Bronchial epithelial cell (primary cell): ENCODE results near the gene C14orf180. TPM values are rescaled to one million over a fixed set of nuclear protein-coding genes. Genes with fewer than 3 reads are reported as not detected.

ENCODE experiments used
- DNase-seq: peaks from one replicate; pipeline ENCODE4 v3.0.0-alpha.2; 2010; ENCODE audit warnings: low read depth
- FAIRE-seq: peaks from 2 replicates; lab custom pipeline; 2011; peaks lifted over from hg19 to GRCh38; lab: Jason Lieb, UNC
- H3K27me3 ChIP-seq: 2 replicates; pipeline ENCODE4 v1.5.1; 2011; ENCODE audit warnings: low read length; ENCODE audit not compliant: control insufficient read depth, insufficient read depth
- H3K36me3 ChIP-seq: 2 replicates; pipeline ENCODE4 v1.5.1; 2011; ENCODE audit warnings: low read length; ENCODE audit not compliant: control insufficient read depth, insufficient read depth
- H3K4me3 ChIP-seq: 2 replicates; pipeline ENCODE4 v1.5.1; 2011; ENCODE audit warnings: mild to moderate bottlenecking, low read depth, low read length, control low read depth
- total RNA-seq: library from RNA; depleted of rRNA; stranded (reverse); fragments of >200 nt; gene quantifications from 2 replicates; pipeline ENCODE4 v1.2.1, GENCODE V29; 2014
- TF ChIP-seq, protein P1 (sequence below): IDR thresholded peaks from 2 replicates; pipeline ENCODE4 v1.5.1; 2011; ENCODE audit warnings: mild to moderate bottlenecking, moderate library complexity, low read length, control low read depth, inconsistent platforms; ENCODE audit not compliant: insufficient read depth, severe bottlenecking

C14orf180 gene
- not detected in 2 replicates for total RNA-seq

DNA sequence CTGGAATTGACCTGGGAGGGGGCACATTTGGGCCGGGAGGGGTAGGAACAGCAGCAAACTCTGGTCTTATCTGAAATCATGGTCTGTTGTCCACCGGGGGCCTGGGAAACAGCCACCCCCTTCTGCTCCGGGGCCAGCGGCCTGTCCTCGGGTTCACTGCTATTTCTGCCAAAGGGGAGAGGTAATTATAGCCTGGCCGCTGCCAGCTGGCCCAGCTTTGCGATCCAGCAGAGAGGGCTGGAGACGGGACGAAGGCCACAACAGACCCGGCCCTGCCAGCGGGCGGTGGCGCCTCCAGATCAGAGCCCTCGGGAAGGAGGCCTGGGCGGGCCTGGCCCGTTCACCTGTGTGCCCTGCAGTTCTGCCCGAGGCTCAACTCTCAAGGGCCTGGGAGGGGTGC lies at the start of gene C14orf180:
Gene C14orf180 (plus strand): TSS at position 258 of the 400 bp plus-strand sequence. CDS start 6,667 bp downstream, outside the sequence.
- peaks cover 3% of the 10 kb centered on the region for H3K27me3 ChIP-seq
- DNase-seq = no peak
- no peaks in the 10 kb centered on the region for H3K36me3 ChIP-seq
- TF ChIP-seq, protein P1, sequence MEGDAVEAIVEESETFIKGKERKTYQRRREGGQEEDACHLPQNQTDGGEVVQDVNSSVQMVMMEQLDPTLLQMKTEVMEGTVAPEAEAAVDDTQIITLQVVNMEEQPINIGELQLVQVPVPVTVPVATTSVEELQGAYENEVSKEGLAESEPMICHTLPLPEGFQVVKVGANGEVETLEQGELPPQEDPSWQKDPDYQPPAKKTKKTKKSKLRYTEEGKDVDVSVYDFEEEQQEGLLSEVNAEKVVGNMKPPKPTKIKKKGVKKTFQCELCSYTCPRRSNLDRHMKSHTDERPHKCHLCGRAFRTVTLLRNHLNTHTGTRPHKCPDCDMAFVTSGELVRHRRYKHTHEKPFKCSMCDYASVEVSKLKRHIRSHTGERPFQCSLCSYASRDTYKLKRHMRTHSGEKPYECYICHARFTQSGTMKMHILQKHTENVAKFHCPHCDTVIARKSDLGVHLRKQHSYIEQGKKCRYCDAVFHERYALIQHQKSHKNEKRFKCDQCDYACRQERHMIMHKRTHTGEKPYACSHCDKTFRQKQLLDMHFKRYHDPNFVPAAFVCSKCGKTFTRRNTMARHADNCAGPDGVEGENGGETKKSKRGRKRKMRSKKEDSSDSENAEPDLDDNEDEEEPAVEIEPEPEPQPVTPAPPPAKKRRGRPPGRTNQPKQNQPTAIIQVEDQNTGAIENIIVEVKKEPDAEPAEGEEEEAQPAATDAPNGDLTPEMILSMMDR = no peak
- H3K4me3 ChIP-seq = no peak within 1 kb of the TSS
- no peak for FAIRE-seq

DNA sequence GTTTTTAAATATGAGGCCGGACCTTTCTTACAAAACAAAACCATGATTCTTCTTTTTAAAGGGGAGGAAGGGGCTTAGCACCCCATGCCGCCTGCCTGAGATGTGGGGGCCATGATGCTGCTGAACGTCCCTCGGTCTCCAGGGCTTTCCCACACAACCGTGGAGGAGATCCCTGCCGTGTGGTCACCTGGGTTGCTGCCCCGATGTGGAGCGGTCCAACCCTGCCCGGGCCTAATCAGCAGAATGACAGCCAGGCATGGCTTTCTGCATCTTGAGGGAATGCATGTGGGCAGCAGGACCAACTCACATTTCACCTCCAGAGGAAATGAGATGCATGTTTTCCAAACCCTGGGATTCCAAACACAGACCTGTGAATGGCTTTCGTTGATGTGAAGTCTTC lies 48.9 kb upstream of the C14orf180 start:
- TF ChIP-seq, protein P1 = no peak
- Histone ChIP-seq H3K27me3 (no peaks in the 10 kb centered on the region), H3K36me3 (no peaks in the 10 kb centered on the region), H3K4me3 (no peak overlapping the region)
- no peak for DNase-seq
- no peak for FAIRE-seq

DNA sequence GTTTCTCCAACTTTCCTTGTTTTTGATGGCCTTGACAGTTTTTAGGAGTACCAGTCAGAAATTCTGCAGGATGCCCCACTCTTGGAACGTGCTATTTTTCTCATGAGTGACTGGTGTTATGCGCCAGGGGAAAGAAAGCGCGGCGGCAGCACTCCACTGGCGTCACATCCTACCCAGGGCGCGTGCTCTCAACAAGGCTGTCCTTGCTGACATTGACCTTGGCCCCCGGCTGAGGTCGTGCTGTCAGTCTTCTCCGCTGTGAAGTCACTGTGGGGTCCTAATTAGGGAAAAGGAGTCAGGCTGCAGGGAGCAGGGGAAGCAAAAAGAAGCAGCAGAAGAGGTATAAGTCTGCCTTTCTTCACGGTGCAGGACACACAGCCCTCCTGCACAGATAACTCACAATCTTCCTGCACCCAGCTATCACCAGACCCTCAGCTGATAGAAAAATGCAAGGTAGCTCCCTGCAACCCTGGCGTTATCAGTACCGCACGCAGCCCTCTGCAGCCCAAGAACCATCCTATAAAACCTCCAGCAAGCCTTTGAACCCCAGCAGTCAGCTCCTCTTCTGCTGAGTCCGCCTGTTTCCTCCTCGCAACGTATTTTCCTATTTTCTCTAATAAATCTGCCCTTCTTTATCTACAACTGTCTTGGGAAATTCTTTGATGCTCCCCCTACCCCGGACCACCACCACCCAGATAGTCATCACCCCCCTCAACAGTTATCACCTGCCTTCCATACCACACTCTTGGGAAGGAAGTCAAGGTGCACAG lies 48.0 kb upstream of the C14orf180 start:
- TF ChIP-seq, protein P1 = no peak
- FAIRE-seq (no peak), DNase-seq (no peak)
- Histone ChIP-seq H3K36me3 (no peaks in the 10 kb centered on the region), H3K4me3 (no peak overlapping the region), H3K27me3 (no peaks in the 10 kb centered on the region)

DNA sequence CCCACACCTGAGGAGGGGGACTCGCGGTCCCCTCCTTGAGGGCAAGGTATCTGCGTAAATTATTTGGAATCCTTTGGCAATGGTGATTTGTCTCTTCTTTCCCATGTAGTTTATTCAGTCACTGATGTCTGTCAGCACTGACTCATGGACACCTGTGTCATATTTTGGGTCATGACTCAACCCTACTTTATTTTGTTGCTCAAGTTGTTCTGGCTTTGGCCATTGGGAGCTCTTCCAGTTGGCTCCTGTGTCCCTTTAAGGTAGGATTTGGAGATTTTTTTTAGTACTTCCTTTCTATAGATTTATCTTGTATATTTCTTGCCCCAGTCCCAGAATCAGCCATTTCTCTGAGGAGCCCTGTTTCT lies 47.4 kb upstream of the C14orf180 start:
- TF ChIP-seq, protein P1 = no peak
- Histone ChIP-seq H3K4me3 (no peak overlapping the region), H3K27me3 (no peaks in the 10 kb centered on the region), H3K36me3 (no peaks in the 10 kb centered on the region)
- no peak for FAIRE-seq
- DNase-seq = peak; percentile 64

DNA sequence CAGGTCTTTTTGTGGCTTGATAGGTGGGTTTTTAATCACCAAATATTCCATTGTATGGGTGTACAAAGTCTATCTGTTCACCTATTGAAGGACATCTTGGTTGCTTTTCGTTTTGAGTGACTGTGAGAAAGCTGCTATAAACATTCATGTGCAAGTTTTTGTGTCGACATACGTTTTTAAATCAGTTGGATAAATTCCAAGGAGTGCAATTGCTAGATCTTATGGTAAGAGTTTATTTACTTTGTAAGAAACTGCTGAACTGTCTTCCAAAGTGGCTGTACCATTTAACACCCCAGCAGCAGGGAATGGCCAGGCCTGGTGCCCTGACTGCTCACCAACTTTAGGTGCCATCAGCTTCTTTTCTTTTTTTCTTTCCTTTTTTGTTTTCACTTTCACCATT lies 45.5 kb upstream of the C14orf180 start:
- TF ChIP-seq, protein P1 = no peak
- Histone ChIP-seq H3K27me3 (no peaks in the 10 kb centered on the region), H3K36me3 (no peaks in the 10 kb centered on the region), H3K4me3 (no peak overlapping the region)
- FAIRE-seq (no peak), DNase-seq (no peak)
